GM21528 (cell line): Measurements from ENCODE around the gene OR2AP1.
"Not testable (repeated sequence)": the region's sequence is repeated elsewhere in the genome, so short reads cannot be mapped to it uniquely, and the experiment has no call there.

Experiments used
- ATAC-seq: cut with Tn5 transposase; IDR thresholded peaks from one replicate; pipeline ENCODE4 v1.9.1; 2021; ENCODE audit warnings: mild to moderate bottlenecking, moderate library complexity; ENCODE audit not compliant: unreplicated experiment, low FRiP score

OR2AP1 gene

DNA sequence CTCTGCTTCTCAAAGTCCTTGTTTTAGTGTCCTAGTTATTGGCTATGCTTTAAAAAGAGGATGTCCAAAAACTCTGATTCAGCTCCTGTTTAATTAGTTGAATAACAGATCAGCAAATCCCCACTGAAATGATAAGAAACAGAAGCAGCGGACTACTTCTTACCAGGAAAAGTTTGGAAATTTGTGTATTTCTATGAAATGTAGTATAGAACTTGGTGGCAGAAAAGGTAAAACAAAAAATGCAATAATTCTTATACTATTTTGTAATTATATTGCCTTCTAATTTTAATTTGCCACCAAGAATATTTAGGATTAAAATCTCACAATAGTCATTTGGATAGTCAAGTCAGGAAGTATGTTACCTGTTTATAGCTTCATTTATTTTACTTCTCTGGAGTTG is at the start of gene OR2AP1:
Gene OR2AP1, plus strand, starts transcription at position 301 of the 400 bp plus-strand sequence. CDS start 1,947 bp downstream, outside the sequence.
- no peak for ATAC-seq

DNA sequence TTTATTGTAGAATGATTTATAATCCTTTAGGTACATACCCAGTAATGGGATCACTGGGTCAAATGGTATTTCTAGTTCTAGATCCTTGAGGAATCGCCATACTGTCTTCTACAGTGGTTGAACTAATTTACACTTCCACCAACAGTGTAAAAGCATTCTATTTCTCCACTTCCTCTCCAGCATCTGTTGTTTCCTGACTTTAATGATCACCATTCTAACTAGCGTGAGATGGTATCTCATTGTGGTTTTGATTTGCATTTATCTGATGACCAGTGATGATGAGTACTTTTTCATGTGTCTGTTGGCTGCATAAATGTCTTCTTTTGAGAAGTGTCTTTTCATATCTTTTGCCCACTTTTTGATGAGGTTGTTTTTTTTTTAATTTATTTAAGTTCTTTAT is 24.0 kb upstream of the OR2AP1 start:
- ATAC-seq, result not testable (repeated sequence)

DNA sequence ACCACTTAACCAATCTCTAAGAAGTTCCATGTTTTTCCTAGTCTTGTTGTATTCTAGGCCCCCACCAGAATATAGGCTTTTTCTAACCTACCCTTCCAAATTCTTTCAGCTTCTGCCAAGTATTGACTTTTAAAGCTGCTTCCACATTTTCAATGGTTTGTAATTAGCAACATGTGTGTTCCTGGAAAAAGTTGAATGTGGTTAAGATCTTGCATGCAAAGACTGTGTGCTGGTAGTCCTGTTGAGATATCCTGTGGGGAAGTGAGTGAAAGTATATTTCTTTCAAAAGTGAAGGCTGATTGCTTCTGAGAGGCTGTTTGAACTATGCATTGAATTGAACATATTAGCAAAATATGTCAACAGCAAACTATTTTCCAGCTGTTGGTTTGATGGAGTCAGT is 23.5 kb upstream of the OR2AP1 start:
- ATAC-seq, result no peak

DNA sequence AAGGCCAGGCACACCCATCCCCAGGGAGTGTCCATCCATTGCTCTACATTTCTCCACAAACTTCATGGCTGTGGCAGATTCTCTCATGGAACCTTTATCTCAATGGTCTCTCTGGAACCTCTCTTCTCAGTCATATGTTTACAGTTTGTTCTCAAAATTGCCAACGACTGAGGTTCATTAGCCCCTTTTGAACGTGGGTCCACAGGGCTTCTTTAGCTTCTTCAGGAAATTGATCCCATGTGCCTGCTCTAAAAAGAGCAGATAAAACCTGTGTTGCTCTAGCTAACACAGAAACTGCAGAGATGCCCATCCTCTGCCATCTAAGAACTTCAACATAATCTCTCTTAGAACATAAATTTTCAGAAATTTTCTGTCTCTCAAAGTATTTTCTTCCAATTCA is 23.0 kb upstream of the OR2AP1 start, which contains the start of gene OR6C4:
Gene OR6C4, plus strand, starts transcription at position 301 of the 400 bp plus-strand sequence. CDS start 1,625 bp downstream, outside the sequence.
- ATAC-seq, result no peak

DNA sequence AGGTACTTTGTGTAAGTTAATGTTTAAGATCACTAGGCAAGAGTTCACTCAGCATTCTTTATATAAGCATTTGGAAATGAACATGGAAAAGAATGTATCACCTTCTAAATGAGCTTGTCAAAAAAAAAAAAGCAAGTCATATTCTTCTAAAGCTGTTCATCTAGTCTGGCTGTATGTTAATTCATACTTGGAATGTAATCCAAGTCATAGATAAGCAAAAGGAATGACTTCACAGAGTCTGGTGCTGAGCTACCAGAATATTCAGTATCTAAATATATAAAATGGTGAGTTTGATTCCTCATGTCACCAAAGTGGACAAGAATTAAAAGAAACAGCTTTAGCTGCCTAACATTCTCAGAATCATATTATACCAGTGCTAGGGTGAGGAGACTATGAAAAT is 18.0 kb upstream of the OR2AP1 start:
- no peak for ATAC-seq

DNA sequence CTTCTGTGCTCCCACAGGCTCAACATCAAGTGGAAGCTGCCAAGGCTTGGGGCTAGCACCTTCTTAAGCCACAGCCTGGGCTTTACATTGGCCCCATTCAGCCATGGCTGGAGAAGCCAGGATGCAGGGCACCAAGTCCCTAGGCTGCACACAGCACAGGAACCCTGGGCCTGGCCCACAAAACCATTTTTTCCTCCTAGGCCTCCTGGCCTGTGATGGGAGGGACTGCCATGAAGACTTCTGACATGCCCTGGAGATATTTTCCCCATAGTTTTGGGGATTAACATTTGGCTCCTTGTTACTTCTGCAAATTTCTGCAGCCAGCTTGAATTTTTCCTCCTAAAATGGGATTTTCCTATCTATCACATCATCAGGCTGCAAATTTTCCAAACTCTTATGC is 2.2 kb upstream of the OR2AP1 start:
- ATAC-seq, result not testable (repeated sequence)

DNA sequence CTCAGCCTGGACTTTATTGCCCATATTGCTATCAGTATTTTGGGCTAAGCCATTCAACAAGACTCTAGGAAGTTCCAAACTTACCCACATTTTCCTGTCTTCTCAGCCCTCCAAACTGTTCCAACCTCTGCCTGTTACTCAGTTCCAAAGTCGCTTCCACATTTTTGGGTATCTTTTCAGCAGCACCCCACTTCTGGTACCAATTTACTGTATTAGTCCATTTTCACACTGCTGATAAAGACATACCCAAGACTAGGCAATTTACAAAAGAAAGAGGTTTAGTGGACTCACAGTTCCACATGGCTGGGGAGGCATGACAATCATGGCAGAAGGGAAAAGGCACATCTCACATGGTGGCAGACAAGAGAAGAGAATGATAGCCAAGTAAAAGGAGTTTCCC is 1.6 kb upstream of the OR2AP1 start:
- ATAC-seq, result not testable (repeated sequence)

DNA sequence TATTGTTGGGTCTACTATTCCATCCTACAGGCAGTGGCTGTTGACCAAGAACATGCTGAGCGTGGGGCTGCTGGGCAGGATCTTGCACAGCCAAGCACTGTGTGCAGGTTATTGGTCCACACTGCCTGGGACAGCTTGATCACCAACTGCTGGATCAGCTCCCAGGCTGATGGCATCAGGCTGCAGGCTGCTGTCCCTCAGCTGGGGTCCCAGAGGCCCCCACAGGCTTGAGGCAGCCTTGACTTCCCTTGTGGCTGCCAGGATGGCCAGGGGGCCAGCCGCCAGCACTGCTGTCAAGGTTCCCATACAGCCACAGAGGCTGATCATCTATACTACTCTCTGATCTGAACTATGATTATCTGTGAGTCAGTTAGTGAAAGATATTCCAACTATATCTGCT is 9.8 kb downstream of the OR2AP1 start:
- ATAC-seq, result no peak

DNA sequence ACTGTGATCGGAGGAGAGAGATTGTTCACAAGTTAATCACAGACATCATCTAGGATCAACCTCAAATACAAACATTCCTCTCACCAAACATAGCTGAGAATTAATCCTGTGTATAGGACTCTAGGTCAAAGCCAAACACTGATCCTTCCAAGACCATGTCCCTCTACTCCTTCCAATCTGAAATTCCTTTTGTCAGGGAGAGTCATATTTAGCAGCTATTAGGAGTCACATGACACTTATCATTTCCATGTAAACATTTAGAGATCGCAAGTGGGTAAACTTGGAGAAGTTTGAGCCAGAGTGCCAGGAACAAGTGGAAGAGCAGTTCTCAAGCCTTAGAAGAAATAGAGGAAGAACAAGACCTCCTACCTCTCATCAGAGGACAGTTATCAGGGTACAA is 13.5 kb downstream of the OR2AP1 start:
- ATAC-seq, result no peak

DNA sequence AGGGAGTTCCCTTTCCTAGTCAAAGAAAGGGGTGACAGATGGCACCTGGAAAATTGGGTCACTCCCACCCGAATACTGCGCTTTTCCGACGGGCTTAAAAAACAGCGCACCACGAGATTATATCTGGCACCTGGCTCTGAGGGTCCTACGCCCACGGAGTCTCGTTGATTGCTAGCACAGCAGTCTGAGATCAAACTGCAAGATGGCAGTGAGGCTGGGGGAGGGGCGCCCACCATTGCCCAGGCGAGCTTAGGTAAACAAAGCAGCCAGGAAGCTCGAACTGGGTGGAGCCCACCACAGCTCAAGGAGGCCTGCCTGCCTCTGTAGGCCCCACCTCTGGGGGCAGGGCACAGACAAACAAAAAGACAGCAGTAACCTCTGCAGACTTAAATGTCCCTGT is 17.9 kb downstream of the OR2AP1 start:
- not testable (repeated sequence) for ATAC-seq

DNA sequence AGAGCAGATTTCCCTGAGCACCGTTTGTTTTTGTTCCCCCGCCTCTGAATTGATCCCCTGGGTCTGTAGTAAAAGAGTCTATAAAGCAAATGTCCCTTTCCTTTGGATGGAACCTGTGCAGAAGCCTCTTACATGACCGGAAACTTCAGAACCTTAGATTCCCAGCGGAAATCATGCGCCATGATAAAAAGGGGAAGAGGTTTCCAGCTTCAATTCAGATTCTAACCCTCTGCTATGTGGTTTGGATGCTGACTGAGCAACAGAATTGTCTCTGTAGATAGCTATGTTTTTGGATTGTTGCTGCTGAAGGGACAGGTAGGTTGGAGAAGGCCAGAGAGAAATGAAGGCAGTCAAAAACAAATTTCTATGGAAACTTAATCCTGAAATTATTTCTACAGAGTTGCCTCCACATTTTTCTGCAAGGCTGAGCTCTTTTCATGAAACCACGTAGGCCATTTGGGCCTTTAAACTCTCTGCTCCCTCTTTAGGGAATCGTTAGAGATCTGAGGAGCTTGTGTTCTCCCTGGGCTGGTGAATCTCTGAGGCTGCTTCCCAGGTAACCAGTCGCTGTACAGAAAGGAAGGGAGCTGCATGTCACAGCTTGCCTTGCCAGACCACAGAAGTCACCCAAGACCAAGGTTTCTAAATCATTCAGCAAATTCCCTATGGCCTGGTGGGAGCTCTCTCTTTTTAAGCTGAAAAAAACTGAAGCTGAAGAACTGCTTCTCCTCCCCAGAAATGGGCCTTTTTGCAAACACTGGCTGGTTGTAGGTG is 35.7 kb downstream of the OR2AP1 start:
- no peak for ATAC-seq

DNA sequence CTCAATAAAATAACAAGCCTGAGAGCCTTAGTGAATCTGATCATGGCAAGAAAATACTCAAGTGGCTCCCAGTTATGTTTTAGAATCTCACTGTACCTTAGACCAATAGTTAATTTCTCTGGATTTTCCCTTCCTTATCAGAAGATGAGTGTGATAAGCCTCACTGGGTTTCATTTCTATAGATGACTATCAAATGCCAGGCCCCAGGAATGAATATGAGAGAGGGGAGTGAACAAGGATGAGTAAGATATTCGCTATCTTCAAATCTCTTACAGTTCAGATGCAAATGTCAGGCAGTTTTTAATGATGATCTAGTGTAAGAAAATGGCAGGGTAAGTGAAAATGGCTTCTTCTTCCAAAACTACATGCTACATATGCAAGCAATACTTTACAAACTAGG is 38.3 kb downstream of the OR2AP1 start:
- ATAC-seq, result no peak

DNA sequence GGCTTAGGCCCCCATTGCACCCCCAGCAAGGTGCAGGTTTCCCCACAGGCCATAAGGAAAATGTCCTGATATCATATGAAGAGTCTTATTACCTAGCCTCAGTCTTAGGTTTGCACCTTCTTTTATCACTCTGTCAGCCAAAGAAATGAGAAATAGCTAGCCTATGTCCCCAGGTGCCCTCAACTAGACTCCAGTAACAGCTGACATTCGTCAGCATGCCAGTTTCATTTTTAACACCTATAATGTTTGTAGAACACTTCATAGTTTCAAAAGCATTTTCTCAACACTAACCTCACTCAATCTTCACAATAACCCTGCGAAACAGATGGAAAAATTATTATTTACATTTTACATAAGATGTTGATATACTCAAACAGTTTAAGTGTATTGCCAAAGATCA is 40.4 kb downstream of the OR2AP1 start:
- no peak for ATAC-seq

DNA sequence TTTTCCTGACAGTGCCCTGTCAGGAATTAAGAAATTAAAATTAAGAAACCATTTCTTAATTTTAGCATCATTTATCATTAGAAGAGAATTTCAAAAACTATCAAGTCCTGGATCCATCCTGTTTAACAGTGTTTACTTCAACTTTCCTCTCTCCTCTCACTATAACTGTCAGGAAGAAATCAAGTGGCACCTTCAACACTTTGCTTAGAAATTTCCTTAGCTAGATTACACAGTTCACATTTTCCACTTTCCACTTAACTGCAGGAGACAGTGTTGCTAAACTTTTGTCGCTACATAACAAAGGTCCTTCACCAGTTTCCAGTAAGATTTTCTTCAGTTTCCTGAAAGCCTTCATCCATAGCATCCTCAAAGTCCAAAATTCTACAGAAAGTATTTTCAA is 42.5 kb downstream of the OR2AP1 start:
- no peak for ATAC-seq

DNA sequence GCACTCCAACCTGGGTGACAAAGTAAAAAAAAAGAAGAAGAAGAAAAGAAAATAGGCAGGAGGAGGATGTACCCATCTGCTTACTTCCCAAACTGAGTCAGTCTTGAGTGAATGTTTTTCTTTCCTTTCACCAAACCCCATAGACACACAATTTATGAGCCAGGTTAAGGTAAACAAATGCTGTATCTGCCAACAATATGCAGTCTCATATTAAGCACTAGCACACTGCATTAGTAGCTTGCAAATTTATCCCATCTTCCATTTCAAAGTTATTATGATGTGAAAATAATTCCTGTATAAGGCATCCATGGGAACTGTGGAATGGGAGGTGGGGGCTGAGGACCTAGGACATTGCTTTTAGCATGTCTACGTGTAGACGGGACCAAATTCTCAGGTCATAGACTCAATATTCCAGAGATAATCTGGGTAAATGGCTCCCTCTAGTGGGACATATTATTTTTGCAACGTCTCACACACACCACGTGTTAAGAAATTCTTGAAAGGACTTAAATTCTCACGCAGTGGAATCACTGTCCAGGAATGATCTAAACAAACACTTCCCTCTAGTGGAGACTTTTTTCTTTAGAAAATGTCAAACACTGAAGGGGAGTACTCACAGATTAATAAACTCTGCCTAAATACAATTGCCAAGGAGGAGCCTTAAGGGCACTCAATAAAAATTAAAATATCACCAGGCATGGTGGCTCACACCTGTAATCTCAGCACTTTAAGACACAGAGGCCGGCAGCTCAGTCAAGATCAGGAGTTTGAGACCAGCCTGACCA is 47.3 kb downstream of the OR2AP1 start:
- peak; percentile 81 for ATAC-seq

DNA sequence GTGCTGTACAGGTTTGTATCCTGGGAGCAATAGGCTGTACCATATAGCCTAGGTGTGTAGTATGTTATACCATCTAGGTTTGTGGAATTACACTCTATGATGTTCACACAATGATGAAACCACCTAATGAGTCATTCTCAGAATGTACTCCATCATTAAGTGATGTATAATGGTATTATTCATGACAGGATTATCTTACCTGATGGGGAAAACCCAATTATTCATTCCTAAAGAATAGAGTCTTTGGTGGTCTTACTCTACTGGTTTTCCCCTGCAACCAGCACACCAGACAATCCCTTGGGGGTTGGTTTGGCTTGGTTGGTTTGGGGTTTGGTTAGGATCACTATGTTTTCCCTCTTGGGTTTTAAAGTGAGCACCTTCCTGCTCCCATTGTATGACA is 51.8 kb downstream of the OR2AP1 start:
- peak; percentile 46 for ATAC-seq
